Activated T-helper 2 cell treated with anti-CD3 and anti-CD28 coated beads, Interferon-gamma antibody, Interleukin-2, Interleukin-4, amounts not matched to agents 10 μg/mL and 5 μg/mL and 100 μg/mL, durations not matched to agents 14 hours and 24 hours and 36 hours (primary cell): ENCODE data around the gene SIX5. TPM values are rescaled to one million over a fixed set of nuclear protein-coding genes. Genes with fewer than 3 reads are reported as not detected.

ENCODE experiments used
- DNase-seq: peaks from one replicate; pipeline ENCODE4 v3.0.0; 2021; ENCODE audit warnings: low spot score
- H3K27ac Mint-ChIP-seq: one replicate; pipeline ENCODE4 v1.8.0; 2021; ENCODE audit warnings: mixed read lengths
- H3K27me3 Mint-ChIP-seq: one replicate; pipeline ENCODE4 v1.8.0; 2021; ENCODE audit warnings: low read depth, mixed read lengths
- H3K36me3 Mint-ChIP-seq: one replicate; pipeline ENCODE4 v1.8.0; 2021; ENCODE audit warnings: low read depth, mixed read lengths
- H3K4me1 Mint-ChIP-seq: one replicate; pipeline ENCODE4 v1.8.0; 2021; ENCODE audit warnings: low read depth, mixed read lengths
- H3K4me3 Mint-ChIP-seq: one replicate; pipeline ENCODE4 v1.8.0; 2021; ENCODE audit warnings: low read depth, mild to moderate bottlenecking, moderate library complexity, mixed read lengths
- H3K9me3 Mint-ChIP-seq: one replicate; pipeline ENCODE4 v1.8.0; 2021; ENCODE audit warnings: mixed read lengths
- intact Hi-C: fragments of 100-400 bp; cut with micrococcal nuclease; formaldehyde crosslinking; loops from one replicate; pipeline ENCODE4 v1.15.1; 2023
- total RNA-seq: library from RNA; stranded (reverse); gene quantifications from 2 replicates; pipeline ENCODE4 v1.2.3, GENCODE V29; 2022

Gene SIX5
- total RNA-seq, 1 donor from 2014 or later, result 4.8 TPM

DNA sequence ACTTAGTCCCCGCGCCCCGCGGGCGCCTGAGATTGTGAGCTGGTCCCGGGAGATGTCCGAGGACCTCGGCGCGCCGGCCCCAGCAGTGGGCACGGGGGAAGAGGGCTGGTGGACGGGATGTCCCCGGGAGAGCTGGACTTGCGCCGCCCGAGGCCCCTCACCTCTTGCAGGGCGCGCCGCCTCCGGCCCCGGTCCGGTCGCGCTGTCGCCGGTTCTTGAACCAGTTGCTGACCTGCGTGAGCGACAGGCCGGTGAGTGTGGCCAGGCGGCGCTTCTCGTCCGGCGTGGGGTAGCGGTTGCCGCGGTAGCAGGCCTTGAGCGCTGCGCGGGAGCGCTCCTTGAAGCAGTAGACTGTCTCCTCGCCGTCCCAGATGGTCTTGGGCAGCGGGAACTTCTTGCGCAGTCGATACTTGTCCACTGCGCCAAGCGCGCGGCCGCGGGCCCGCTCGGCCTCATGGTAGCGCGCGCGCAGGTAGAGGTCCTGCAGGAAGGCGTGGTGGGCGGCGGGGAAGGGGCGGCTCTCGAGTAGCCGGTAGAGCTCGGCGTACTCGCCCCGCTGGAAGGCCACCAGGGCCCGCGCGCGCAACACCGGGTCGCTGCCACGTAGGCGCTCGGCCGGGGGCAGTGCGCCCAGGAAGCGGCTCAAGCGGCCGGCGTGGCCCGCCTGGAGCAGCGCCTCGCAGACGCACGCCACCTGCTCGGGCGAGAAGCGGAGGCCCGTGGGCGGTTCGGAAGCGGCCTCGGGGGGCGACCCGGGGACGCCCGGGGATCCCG lies 984 bp downstream of the SIX5 start:
- peaks cover 8% of the 10 kb centered on the region for H3K4me1 Mint-ChIP-seq
- H3K27me3 Mint-ChIP-seq, result peaks cover 12% of the 10 kb centered on the region
- H3K36me3 Mint-ChIP-seq, result no peaks in the 10 kb centered on the region
- no peak for DNase-seq
- intact Hi-C loops, result loop anchor here (2.0 kb wide), 2 partner anchors 25 to 75 kb away; partner anchors contain the start of genes DMWD and QPCTL
- H3K4me3 Mint-ChIP-seq, result peak overlapping the region; percentile 67
- no peak overlapping the region for H3K27ac Mint-ChIP-seq
- no peaks in the 10 kb centered on the region for H3K9me3 Mint-ChIP-seq

DNA sequence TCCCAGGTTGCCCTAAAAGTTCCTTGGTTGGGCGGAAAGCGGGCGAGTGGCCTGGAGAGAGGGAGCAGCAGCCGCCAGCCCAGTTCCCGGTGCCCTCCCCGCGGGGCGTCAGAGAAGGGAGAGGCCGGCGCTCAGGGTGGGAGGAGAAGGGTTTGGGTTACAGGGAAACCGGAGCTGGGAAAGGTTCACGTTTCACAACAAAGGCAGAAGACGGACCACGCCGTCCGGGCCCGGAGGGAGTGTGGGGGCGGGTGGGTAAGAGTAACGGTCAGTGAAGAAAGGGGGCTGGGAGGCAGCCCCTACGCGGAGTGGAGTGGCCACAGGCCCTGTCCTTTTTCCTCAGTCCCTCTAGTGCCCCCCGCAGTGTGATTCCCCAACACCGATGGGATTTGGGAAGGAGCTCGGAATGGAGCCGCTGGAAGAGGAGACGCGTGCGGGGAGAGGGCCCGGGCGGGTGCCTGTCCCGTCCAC lies 1.6 kb downstream of the SIX5 start:
- H3K4me1 Mint-ChIP-seq, result peaks cover 8% of the 10 kb centered on the region
- H3K36me3 Mint-ChIP-seq, result no peaks in the 10 kb centered on the region
- peaks cover 12% of the 10 kb centered on the region for H3K27me3 Mint-ChIP-seq
- no peak for DNase-seq
- intact Hi-C loops, result no loop called here
- peak overlapping the region; percentile 49 for H3K4me3 Mint-ChIP-seq
- no peak overlapping the region for H3K27ac Mint-ChIP-seq
- no peaks in the 10 kb centered on the region for H3K9me3 Mint-ChIP-seq

DNA sequence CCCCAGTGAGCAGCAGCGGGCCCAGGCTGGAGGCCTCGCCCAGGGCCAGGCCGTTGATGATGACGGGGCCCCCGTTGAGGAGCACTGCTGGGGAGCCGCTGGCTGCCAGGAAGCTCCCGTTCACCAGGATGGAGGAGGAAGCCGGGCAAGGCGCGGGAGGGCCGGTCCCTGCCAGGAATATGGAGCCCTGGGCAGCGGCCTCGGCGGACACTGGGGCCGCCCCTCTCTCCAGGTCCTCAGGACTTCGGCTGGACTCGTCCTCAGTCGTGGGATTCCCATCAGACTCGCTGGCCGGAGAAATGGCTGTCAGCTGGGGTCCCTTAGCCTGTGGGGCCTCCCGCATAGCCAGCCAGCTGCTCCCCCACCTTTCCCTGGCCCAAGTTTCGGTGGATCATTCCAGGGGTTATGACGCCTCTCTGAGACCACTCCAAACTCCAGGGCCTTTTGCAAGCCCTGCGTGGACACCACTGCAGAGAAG lies 2.1 kb downstream of the SIX5 start:
- Mint-ChIP-seq H3K9me3 (no peaks in the 10 kb centered on the region), H3K4me3 (peak overlapping the region; percentile 49)
- intact Hi-C loops, result no loop called here

DNA sequence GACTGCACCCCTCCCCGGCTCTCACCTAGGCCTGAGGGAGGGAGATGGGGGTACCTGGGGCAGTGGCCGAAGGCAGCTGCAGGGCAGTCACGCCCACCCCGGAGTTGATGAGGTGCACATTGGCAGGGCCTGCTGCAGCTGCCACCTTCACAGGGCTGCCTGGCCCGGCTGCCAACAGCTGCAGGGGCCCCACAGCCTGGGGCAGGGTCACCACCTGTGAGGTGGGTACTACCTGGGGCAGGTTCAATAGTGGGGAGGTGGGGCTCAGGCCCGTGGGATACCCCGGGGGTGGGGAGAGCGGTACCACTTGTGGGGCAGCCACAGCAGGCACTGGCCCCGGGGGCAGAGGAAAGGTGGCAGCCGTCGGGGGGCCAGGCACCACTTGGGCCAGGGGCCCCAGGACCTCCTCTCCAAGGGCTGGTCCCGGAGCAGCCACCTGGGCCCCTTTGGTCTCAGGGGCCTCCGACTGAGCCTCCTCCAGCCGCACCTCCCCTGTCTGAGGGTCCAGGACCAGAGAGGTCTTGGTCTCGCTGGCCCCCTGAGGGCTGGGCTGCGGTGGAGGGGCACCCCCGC lies 2.7 kb downstream of the SIX5 start:
- no peaks in the 10 kb centered on the region for H3K9me3 Mint-ChIP-seq
- H3K4me1 Mint-ChIP-seq, result peaks cover 8% of the 10 kb centered on the region
- DNase-seq, result no peak
- intact Hi-C loops, result no loop called here
- no peak overlapping the region for H3K4me3 Mint-ChIP-seq
- H3K27ac Mint-ChIP-seq, result no peak overlapping the region
- peaks cover 8% of the 10 kb centered on the region for H3K27me3 Mint-ChIP-seq
- no peaks in the 10 kb centered on the region for H3K36me3 Mint-ChIP-seq

More for the DNA sequence above, 2.1 kb downstream of the SIX5 start:
- Mint-ChIP-seq H3K27ac (no peak overlapping the region), H3K27me3 (peaks cover 8% of the 10 kb centered on the region), H3K36me3 (no peaks in the 10 kb centered on the region), H3K4me1 (peaks cover 8% of the 10 kb centered on the region)
- DNase-seq, result no peak

DNA sequence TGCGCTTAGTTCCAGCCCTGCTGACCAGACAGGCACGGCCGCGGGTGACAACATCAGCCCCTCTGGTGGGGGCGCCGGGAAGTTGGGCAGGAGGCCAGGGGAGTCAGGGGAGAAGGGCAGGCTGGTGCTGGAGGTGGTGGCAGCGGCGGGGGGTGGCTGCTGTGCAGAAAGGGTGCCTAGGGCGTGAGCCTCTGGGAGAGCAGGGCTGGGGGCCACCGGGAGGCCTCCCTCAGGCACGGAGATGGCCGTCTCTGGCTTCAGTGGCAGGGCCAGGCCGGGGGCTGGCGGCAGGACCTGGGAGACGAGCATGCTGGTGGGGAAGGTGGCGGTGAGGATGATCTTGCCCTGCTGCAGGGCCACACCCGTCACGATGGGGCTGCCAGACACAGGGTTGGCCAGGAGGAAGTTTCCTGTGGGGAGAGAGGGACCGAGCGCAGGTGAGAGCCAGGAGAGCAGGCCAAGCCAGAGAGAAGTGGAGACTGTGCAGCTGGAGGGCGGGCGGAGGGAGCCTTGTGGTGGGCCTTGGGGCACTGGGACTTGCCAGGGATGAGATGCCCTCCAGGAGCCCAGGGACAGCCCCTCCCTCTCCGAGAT lies 3.3 kb downstream of the SIX5 start:
- H3K27ac Mint-ChIP-seq, result no peak overlapping the region
- peaks cover 8% of the 10 kb centered on the region for H3K27me3 Mint-ChIP-seq
- peaks cover 8% of the 10 kb centered on the region for H3K4me1 Mint-ChIP-seq
- H3K9me3 Mint-ChIP-seq, result no peaks in the 10 kb centered on the region
- intact Hi-C loops, result no loop called here
- no peak for DNase-seq
- H3K36me3 Mint-ChIP-seq, result no peaks in the 10 kb centered on the region
- H3K4me3 Mint-ChIP-seq, result no peak overlapping the region

DNA sequence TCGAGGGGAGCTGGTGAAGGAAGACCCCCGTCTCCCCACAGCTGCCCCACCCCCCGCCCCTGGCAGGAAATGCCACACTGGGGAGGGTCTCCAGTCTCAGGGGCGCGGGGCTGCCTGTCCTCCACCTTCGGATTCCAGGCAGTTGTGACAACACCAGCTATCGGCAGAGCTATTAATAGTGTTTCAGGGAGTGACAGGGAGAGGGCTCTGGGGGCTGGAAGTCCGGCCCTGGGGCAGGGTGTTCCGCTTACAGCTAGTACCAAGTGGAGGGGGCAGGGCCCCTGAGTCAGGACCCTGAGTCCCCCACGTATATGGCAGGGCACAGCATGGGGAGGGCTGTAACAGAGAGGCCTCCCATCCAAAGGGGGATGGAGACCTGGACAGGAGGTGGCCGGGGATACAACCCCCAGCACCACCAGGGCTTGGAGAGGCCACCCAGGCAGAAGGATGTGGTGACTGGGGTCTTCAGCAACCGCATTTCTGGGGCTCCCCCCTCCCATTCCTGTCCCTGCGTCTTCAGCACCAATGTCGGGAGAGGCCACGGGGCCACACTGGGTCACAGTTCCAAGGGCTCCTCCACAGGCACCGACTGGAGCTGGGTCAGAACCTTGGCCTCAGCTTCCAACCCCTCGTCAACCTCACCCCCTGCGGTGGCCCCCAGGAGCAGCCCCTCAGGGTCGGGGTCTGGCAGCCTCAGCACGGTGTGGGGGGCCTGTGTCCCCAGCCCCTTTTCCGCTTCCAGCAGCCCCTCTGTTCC lies 3.9 kb downstream of the SIX5 start:
- intact Hi-C loops, result no loop called here
- no peak for DNase-seq
- no peaks in the 10 kb centered on the region for H3K36me3 Mint-ChIP-seq
- no peak overlapping the region for H3K27ac Mint-ChIP-seq
- H3K4me3 Mint-ChIP-seq, result no peak overlapping the region
- H3K4me1 Mint-ChIP-seq, result peaks cover 6% of the 10 kb centered on the region
- no peaks in the 10 kb centered on the region for H3K9me3 Mint-ChIP-seq
- peaks cover 8% of the 10 kb centered on the region for H3K27me3 Mint-ChIP-seq

DNA sequence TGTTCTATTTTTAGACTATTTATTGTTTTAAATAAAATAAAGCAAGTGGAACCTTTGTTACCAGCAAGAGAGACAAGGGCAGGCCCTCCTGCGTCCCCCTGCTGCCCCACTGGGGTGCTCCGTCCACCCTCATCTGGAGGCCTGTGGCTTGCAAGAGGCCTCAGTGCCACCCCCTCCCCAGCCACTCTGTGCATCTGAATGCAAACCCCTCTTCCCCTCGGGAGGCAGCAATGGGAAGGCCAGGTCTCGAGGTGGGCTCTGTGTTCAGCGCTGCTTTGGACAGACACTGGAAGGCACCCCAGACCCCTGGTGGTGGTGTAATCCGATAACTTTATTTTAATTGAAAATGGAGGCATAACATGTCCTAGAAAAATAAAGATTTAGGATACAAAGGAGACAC lies 4.6 kb downstream of the SIX5 start:
- H3K4me3 Mint-ChIP-seq, result no peak overlapping the region
- H3K27ac Mint-ChIP-seq, result no peak overlapping the region
- H3K4me1 Mint-ChIP-seq, result peaks cover 2% of the 10 kb centered on the region
- no peaks in the 10 kb centered on the region for H3K9me3 Mint-ChIP-seq
- H3K36me3 Mint-ChIP-seq, result no peaks in the 10 kb centered on the region
- no peak for DNase-seq
- H3K27me3 Mint-ChIP-seq, result peaks cover 8% of the 10 kb centered on the region
- intact Hi-C loops, result no loop called here

DNA sequence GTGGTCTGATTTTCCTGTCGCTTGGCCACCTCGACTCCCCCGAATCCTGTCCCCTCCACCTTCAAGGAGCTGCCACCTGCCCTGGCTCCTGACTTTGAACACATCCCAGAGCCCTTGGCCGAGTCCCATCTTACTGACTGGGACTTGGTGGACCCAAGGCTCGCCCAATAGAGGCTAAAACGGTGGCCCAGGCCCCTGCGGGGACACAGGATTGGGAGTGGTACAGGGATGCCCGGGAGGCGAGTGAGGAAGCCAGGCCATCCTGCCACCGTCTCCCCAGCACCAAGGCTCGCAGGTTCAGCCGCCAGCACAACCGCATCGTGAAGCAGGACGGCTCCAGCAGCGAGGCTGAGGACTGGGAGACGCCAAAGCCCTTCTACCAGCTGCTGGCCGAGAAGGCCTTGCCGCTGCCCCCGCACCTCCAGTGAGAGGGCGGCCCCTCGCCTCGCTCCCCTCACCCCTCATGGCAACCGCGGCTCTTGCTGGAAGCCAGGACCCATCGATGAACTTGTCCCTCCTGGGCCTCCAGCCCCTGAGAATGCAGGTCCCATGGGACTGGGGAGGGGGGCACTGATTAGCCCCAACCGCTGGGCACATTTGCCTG lies 5.3 kb downstream of the SIX5 start:
- Mint-ChIP-seq H3K4me1 (no peaks in the 10 kb centered on the region), H3K4me3 (no peak overlapping the region), H3K9me3 (no peaks in the 10 kb centered on the region), H3K36me3 (no peaks in the 10 kb centered on the region), H3K27ac (no peak overlapping the region), H3K27me3 (peaks cover 6% of the 10 kb centered on the region)
- intact Hi-C loops, result no loop called here
- no peak for DNase-seq

DNA sequence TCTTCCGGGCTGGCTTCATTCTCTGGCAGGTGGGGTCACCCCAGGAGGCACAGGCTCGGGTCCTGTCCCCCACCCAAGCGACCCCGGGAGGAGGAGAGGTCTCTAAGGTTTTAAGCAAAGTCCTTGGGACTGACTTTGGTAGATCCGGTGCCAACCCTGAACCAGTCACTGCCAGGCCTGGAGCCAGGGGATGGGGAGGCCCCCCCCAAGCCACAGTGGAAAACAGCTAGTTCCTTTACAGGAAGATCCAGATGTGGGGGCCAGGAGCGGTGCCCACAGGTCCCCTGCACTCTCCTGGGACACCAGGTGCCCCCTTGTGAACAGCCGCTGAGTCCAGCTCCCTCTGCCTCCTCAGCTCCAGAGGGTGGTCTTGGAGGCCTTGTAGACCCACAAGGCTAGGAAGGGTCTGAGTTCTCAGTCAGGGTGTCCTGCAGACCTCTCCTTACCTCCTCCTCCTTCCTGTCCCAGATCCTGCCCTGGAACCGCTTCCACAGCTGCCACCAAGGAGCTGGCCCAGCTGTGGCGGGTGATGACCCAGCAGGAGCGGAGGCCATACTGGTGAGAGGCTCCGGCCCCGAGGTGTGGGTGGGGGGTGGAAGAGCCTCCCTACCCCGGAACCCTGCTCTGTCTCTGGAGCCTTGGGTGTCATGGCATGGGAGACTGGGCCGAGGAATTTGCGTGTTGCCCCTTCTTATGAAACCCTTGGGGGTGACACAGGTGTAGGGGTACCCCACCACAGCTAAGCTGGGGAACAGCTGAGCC lies 6.0 kb downstream of the SIX5 start:
- Mint-ChIP-seq H3K27ac (no peak overlapping the region), H3K9me3 (no peaks in the 10 kb centered on the region), H3K4me3 (no peak overlapping the region), H3K4me1 (no peaks in the 10 kb centered on the region), H3K27me3 (peaks cover 6% of the 10 kb centered on the region), H3K36me3 (no peaks in the 10 kb centered on the region)
- intact Hi-C loops, result no loop called here
- DNase-seq, result no peak

DNA sequence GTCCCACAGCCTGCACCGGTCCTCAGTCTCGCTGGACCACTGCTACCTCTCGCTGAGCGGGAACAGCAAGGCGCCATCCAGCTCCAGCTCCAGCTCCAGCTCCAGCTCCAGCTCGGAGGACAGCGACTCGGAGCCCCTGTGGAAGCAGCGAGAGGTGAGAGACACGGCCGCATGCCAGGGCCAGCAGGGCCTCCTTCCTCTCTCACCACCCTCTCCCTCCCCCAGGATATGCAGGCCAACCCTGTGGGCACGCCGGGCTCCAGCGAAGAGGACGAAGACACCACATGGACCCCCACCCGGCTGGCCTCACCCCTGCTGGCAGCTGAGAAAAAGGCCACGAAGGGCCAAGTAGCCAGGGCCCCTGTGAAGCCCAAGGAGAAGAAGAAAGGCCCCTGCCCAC lies 7.3 kb downstream of the SIX5 start:
- Mint-ChIP-seq H3K27me3 (peaks cover 1% of the 10 kb centered on the region), H3K27ac (no peak overlapping the region), H3K36me3 (no peaks in the 10 kb centered on the region), H3K4me3 (no peak overlapping the region), H3K9me3 (no peaks in the 10 kb centered on the region), H3K4me1 (no peaks in the 10 kb centered on the region)
- DNase-seq, result no peak
- intact Hi-C loops, result no loop called here

DNA sequence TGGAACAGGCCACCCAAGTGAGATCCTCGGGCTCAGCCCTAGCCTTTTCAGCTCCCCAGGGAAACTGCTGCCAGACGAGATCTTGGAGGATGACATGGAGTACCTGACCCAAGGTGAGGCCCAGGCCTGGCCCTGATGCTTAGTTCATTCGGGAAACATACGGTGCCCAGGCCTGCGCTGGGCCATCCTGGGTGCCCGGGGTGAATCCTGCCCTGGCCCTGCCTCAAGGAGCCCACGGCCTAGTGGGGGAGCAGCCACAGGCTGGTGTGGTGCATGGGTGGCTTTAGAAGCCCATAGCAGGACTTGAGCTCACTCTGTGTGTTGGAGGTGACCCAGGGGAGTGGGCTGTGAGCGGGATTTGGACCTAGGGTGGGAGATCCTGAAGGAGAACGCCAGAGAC lies 10.1 kb downstream of the SIX5 start:
- DNase-seq, result no peak
- H3K27me3 Mint-ChIP-seq, result no peaks in the 10 kb centered on the region
- H3K4me3 Mint-ChIP-seq, result no peak overlapping the region
- H3K4me1 Mint-ChIP-seq, result no peaks in the 10 kb centered on the region
- no peaks in the 10 kb centered on the region for H3K9me3 Mint-ChIP-seq
- no peaks in the 10 kb centered on the region for H3K36me3 Mint-ChIP-seq
- no peak overlapping the region for H3K27ac Mint-ChIP-seq
- intact Hi-C loops, result no loop called here

DNA sequence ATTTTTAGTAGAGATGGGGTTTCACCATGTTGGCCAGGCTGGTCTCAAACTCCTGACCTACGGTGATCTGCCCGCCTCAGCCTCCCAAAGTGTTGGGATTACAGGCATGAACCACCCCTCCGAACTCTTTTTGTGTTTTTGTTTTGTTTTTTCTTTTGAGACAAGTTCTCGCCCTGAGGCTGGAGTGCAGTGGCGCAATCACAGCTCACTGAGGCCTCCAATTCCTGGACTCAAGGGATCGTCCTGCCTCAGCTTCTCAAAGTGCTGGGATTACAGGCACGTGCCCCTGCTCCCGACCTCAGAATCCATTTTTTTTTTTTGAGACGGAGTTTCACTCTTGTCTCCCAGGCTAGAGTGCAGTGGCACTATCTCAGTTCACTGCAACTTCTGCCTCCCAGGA lies 11.4 kb downstream of the SIX5 start:
- Mint-ChIP-seq H3K27me3 (no peaks in the 10 kb centered on the region), H3K9me3 (no peaks in the 10 kb centered on the region), H3K36me3 (no peaks in the 10 kb centered on the region), H3K27ac (no peak overlapping the region), H3K4me1 (no peaks in the 10 kb centered on the region), H3K4me3 (no peak overlapping the region)
- intact Hi-C loops, result no loop called here
- no peak for DNase-seq
